ENCODE measurements around the gene RAB43.

The RAB43 gene

DNA sequence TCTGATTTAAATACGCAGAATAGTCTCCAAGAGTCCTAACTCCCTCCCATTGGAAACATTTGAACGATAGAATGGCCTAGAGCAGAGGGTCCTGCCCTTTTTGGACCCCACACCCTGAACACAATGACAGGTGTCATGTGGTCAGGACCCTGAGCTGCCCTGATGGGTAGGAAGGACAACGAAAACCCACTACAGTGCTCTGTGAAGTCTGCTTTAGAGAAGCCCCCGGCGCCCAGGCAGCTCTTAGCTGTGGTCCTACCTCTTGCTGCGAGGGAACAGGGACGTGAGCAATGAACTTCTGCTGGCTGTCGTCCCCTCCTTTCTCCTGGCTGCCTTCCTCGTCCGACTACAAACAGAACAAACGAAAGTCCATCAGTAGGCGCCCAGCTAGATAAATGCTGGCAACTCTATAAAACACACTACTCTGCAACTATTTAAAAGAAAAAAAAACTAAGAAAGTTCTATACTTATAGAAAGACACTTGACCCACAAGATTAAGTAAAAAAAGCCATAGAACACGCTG, 8.7 kb upstream of the RAB43 start:
- TF ChIP-seq CTCF (IDR thresholded peaks at IDR 0.05; ENCODE audit: borderline replicate concordance, control extremely low read depth, extremely low read depth, insufficient read depth, missing control alignments): no peak
- in situ Hi-C loops (cut with MboI; ENCODE audit: low sequenced_read_pairs, unreplicated experiment): no loop called here

GRCh38 chr3:129128357-129129155, 7.0 kb upstream of the RAB43 start:
- TF ChIP-seq CTCF (IDR thresholded peaks at IDR 0.05; ENCODE audit: borderline replicate concordance, control extremely low read depth, extremely low read depth, insufficient read depth, missing control alignments): no peak
- in situ Hi-C loops (cut with MboI; ENCODE audit: low sequenced_read_pairs, unreplicated experiment): no loop called here
- no peak for DNase-seq (ENCODE audit: low spot score)

More for the DNA sequence above, 8.7 kb upstream of the RAB43 start:
- DNase-seq (ENCODE audit: low spot score): no peak

- DNase-seq (ENCODE audit: low spot score): no peak
- no peak for TF ChIP-seq CTCF (IDR thresholded peaks at IDR 0.05; ENCODE audit: borderline replicate concordance, control extremely low read depth, extremely low read depth, insufficient read depth, missing control alignments)
- in situ Hi-C loops (cut with MboI; ENCODE audit: low sequenced_read_pairs, unreplicated experiment): no loop called here
Measured at GRCh38 chr3:129126726-129127280, 5.2 kb upstream of the RAB43 start.

DNA sequence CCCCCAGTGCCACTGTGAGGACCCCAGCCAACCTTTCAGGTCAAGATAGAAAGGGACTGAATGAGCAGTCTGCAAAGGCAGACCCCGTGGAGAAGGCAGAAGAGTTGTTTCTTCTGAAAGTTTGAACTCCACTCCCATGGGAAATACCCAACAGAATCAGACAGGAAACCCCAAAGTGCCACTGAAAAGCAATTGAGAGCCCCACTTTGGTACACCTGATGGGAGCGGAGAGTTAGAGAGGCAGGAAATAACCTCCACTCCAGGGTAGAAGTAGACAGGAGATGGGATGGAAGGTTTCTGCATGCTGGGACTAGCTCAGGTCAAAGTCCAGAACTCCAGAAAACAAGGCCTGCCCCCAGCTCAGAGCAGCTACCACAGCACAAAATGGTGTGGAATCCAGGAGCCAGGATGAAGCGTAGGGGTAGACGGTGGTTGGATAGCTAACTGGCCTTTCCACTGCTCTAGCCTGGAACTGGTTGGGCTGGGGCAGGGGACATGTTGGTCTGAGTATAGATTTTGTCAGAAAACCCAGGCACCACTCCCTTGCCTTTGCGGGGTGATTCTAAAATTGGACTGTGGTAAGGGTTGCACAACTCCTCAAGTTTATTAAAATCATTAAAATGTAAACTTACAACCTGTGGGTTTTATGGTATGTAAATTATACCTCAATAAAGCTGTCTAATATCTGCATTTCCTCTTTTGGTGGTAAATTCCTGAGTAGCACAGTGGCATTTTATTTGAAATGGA, 1.9 kb upstream of the RAB43 start:
- TF ChIP-seq CTCF (IDR thresholded peaks at IDR 0.05; ENCODE audit: borderline replicate concordance, control extremely low read depth, extremely low read depth, insufficient read depth, missing control alignments): no peak
- in situ Hi-C loops (cut with MboI; ENCODE audit: low sequenced_read_pairs, unreplicated experiment): no loop called here
- DNase-seq (ENCODE audit: low spot score): no peak

GRCh38 chr3:129122412-129123011, 908 bp upstream of the RAB43 start:
- in situ Hi-C loops (cut with MboI; ENCODE audit: low sequenced_read_pairs, unreplicated experiment): no loop called here
- no peak for DNase-seq (ENCODE audit: low spot score)
- TF ChIP-seq CTCF (IDR thresholded peaks at IDR 0.05; ENCODE audit: borderline replicate concordance, control extremely low read depth, extremely low read depth, insufficient read depth, missing control alignments): no peak
